Endothelial cell of umbilical vein (primary cell): Measurements from ENCODE around the gene MALL. TPM values are rescaled to one million over a fixed set of nuclear protein-coding genes. Genes with fewer than 3 reads are reported as not detected.

Experiments used
- BruUV-seq: library from RNA; stranded (reverse); fragments of 400-500 nt; replicated peaks from 2 replicates; lab custom pipeline; 2021; lab: Mats Ljungman, UMichigan
- CTCF ChIA-PET: fragments of 300-600, 350-600 bp; sonication (Branson Sonifier 250); formaldehyde crosslinking; loops from one replicate; lab custom pipeline; 2021; ENCODE audit warnings: antibody characterized with exemption, inconsistent platforms; lab: Charles Lee
- POLR2A ChIA-PET: fragments of 300-600, 350-600 bp; sonication (Branson Sonifier 250); formaldehyde crosslinking; loops from one replicate; lab custom pipeline; 2021; ENCODE audit warnings: antibody characterized with exemption, inconsistent platforms; lab: Charles Lee
- DNase-seq: peaks from one replicate; pipeline ENCODE4 v3.0.0-alpha.2; 2011; ENCODE audit warnings: low read depth, low spot score
- FAIRE-seq: peaks from 2 replicates; lab custom pipeline; 2011; peaks lifted over from hg19 to GRCh38; lab: Jason Lieb, UNC
- H2AFZ ChIP-seq: 2 replicates; pipeline ENCODE4 v1.6.0; 2012; ENCODE audit warnings: low read depth, low read length, control low read depth, inconsistent platforms
- H3K27ac ChIP-seq: 2 replicates; pipeline ENCODE4 v1.5.1; 2011; ENCODE audit warnings: low read depth, mild to moderate bottlenecking, control low read depth, low read length, moderate library complexity; ENCODE audit not compliant: insufficient read depth
- H3K27me3 ChIP-seq, 2 experiments: 2 replicates each; pipeline versions ENCODE4 v1.6.0 to v1.6.1; 2011; ENCODE audit warnings: low read length in 2 of 2, mixed read lengths in 1 of 2; ENCODE audit not compliant: control insufficient read depth in 2 of 2, insufficient read depth in 2 of 2
- H3K36me3 ChIP-seq, 2 experiments: 2 replicates in 1 of 2; 3 replicates in 1 of 2; pipeline ENCODE4 v1.5.1; 2011; ENCODE audit warnings: low read length in 2 of 2, mild to moderate bottlenecking in 1 of 2, moderate library complexity in 1 of 2; ENCODE audit not compliant: control insufficient read depth in 2 of 2, insufficient read depth in 2 of 2; ENCODE audit errors: extremely low read depth in 1 of 2
- H3K4me1 ChIP-seq: 3 replicates; pipeline ENCODE4 v1.5.1; 2011; ENCODE audit warnings: mild to moderate bottlenecking, low read length; ENCODE audit not compliant: control insufficient read depth, insufficient read depth; ENCODE audit errors: extremely low read depth
- H3K4me2 ChIP-seq: 2 replicates; pipeline ENCODE4 v1.6.1; 2011; ENCODE audit warnings: low read length, control low read depth, mixed read lengths; ENCODE audit not compliant: insufficient read depth
- H3K4me3 ChIP-seq, 3 experiments: fragments of 200-600 bp in 1 of 3; sonication (generic), shearing (Covaris generic) in 1 of 3; replicated peaks in 1 of 3; 2 replicates each; pipeline ENCODE4 v1.5.1; 2011 to 2016; ENCODE audit warnings: control low read depth in 3 of 3, low read length in 3 of 3, mild to moderate bottlenecking in 2 of 3, inconsistent platforms in 1 of 3, low read depth in 1 of 3, moderate library complexity in 1 of 3; ENCODE audit not compliant: insufficient read depth in 1 of 3
- H3K79me2 ChIP-seq: 2 replicates; pipeline ENCODE4 v1.6.0; 2012; ENCODE audit warnings: low read length, inconsistent platforms; ENCODE audit not compliant: control insufficient read depth, insufficient read depth
- H3K9ac ChIP-seq: replicated peaks from 2 replicates; pipeline ENCODE3; 2011; ENCODE audit warnings: low read length, control low read depth; ENCODE audit not compliant: insufficient read depth; ENCODE audit errors: extremely low read depth
- H3K9me1 ChIP-seq: replicated peaks from 3 replicates; pipeline ENCODE4 v1.6.0; 2011; ENCODE audit warnings: mild to moderate bottlenecking, low read length; ENCODE audit not compliant: control insufficient read depth, insufficient read depth; ENCODE audit errors: extremely low read depth
- H3K9me3 ChIP-seq: replicated peaks from 2 replicates; pipeline ENCODE4 v1.5.1; 2012; ENCODE audit warnings: low read length, inconsistent platforms; ENCODE audit not compliant: control insufficient read depth, insufficient read depth
- H4K20me1 ChIP-seq: replicated peaks from 2 replicates; pipeline ENCODE3; 2011; ENCODE audit warnings: mild to moderate bottlenecking, low read length; ENCODE audit not compliant: control insufficient read depth, insufficient read depth; ENCODE audit errors: extremely low read depth
- CTCF ChIP-seq, 2 donors: IDR thresholded peaks; 1 replicate in 1 of 2; 2 replicates in 1 of 2; pipeline ENCODE4 v1.5.1; 2011; ENCODE audit warnings: low read length in 2 of 2, mild to moderate bottlenecking in 2 of 2, moderate library complexity in 2 of 2, control low read depth in 1 of 2, inconsistent platforms in 1 of 2, low read depth in 1 of 2; ENCODE audit not compliant: insufficient read depth in 1 of 2; ENCODE audit errors: extremely low read depth in 1 of 2
- FOS ChIP-seq: IDR thresholded peaks from 2 replicates; pipeline ENCODE4 v1.6.1; 2011; ENCODE audit warnings: mild to moderate bottlenecking, low read length, moderate library complexity, borderline replicate concordance; ENCODE audit not compliant: insufficient read depth
- GATA2 ChIP-seq: IDR thresholded peaks from 2 replicates; pipeline ENCODE4 v1.7.0; 2011; ENCODE audit warnings: low read depth, mild to moderate bottlenecking, moderate library complexity, mixed read lengths, low read length; ENCODE audit not compliant: insufficient read length, insufficient read depth
- MAX ChIP-seq: IDR thresholded peaks from 2 replicates; pipeline ENCODE4 v1.6.1; 2011; ENCODE audit not compliant: insufficient read depth, insufficient read length
- MYC ChIP-seq: IDR thresholded peaks from one replicate; pipeline ENCODE4 v1.6.1; 2011; ENCODE audit warnings: mild to moderate bottlenecking, low read depth, low read length
- POLR2A ChIP-seq: IDR thresholded peaks from 2 replicates; pipeline ENCODE4 v1.6.1; 2012; ENCODE audit warnings: low read depth, mild to moderate bottlenecking, control low read depth, low read length
- POLR2AphosphoS5 ChIP-seq: IDR thresholded peaks from 2 replicates; pipeline ENCODE4 v1.6.1; 2012; ENCODE audit warnings: low read depth, mild to moderate bottlenecking, control low read depth, low read length, moderate library complexity; ENCODE audit not compliant: insufficient read depth
- dilution Hi-C: fragments of 300-500 bp; cut with MboI; formaldehyde crosslinking; loops from one replicate; pipeline ENCODE4 v1.15.0; 2019; ENCODE audit warnings: low sequenced_read_pairs; ENCODE audit not compliant: extremely low pct_ligation_motif_present
- intact Hi-C: fragments of 100-400 bp; cut with micrococcal nuclease; formaldehyde crosslinking; loops from one replicate; pipeline ENCODE4 v1.10.0; 2022
- polyA plus RNA-seq, 4 experiments: library from polyadenylated mRNA; depleted of rRNA in 3 of 4; stranded (reverse) in 3 of 4; unstranded in 1 of 4; fragments of >200 nt; gene quantifications; 2 replicates each; pipeline versions ENCODE4 v1.2.1 to v1.2.3, GENCODE V29; 2011 to 2012; ENCODE audit warnings: missing spikeins in 1 of 4
- total RNA-seq: library from RNA; stranded (reverse); gene quantifications from 2 replicates; pipeline ENCODE4 v1.2.3, GENCODE V29; 2021

MALL gene
- total and polyA plus RNA-seq, 2 donors (not counting 3 experiments of a cell fraction or from before 2014, with no cell fraction given): 31.5 to 114 TPM

- no TSS peak for BruUV-seq
- FAIRE-seq: no peak
- Histone ChIP-seq H3K4me1 (peaks cover 88% of the 10 kb centered on the region), H3K27me3 (no peaks in the 10 kb centered on the region), H3K79me2 (peaks cover 48% of the 10 kb centered on the region), H3K36me3 (peaks cover 0 to 6% of the 10 kb centered on the region in 2 experiments), H3K9me3 (no peaks in the 10 kb centered on the region), H3K9ac (no peak overlapping the region), H3K4me2 (no peak overlapping the region), H3K4me3 (no peak overlapping the region), H2AFZ (no peak overlapping the region), H3K27ac (peak overlapping the region; percentile 95), H3K9me1 (no peaks in the 10 kb centered on the region), H4K20me1 (no peaks in the 10 kb centered on the region)
- no peak for TF ChIP-seq GATA2
- TF ChIP-seq CTCF (IDR thresholded peaks at IDR 0.05; ENCODE audit: extremely low read depth in 1 of 2, insufficient read depth in 1 of 2, low read depth in 1 of 2, low read length in 2 of 2): no peak
- TF ChIP-seq POLR2AphosphoS5: no peak
- TF ChIP-seq MAX: no peak
- TF ChIP-seq FOS: no peak
- no peak for TF ChIP-seq MYC
- no peak for TF ChIP-seq POLR2A
- no peak for DNase-seq
- POLR2A ChIA-PET: no interaction called here
- CTCF ChIA-PET: no interaction called here
- intact Hi-C loops (no loop called here), dilution Hi-C loops (no loop called here)
These were observed 11.4 kb downstream of the MALL start for GRCh38 chr2:110104025-110104771.
